K562 (cell line): ENCODE data around the gene CD48. TPM values are rescaled to one million over a fixed set of nuclear protein-coding genes. Genes with fewer than 3 reads are reported as not detected.

Source experiments
- ARNT ChIP-seq, 2 experiments: fragments of 450-650 bp; IDR thresholded peaks; 2 replicates each; pipeline ENCODE4 v1.6.1; 2016; ENCODE audit warnings: mild to moderate bottlenecking in 1 of 2
- BRCA1 ChIP-seq, 2 experiments: fragments of 450-650 bp in 1 of 2; sonication (generic) in 1 of 2; formaldehyde crosslinking in 1 of 2; IDR thresholded peaks; 2 replicates each; pipeline versions ENCODE4 v1.5.0 to v1.6.1; 2017 to 2020; ENCODE audit warnings: mild to moderate bottlenecking in 1 of 2, missing genetic modification reagents in 1 of 2
- C11orf30 ChIP-seq: fragments of 450-650 bp; IDR thresholded peaks from 2 replicates; pipeline ENCODE4 v1.6.1; 2016; ENCODE audit warnings: low read depth, mild to moderate bottlenecking
- CREM ChIP-seq: IDR thresholded peaks from 2 replicates; pipeline ENCODE4 v1.6.1; 2014; ENCODE audit warnings: antibody characterized with exemption, low read depth
- EGR1 ChIP-seq: fragments of 450-650 bp; conservative IDR thresholded peaks from 2 replicates; pipeline ENCODE4 v1.6.1; 2017; ENCODE audit warnings: mild to moderate bottlenecking
- GABPA ChIP-seq: fragments of 200-800 bp; sonication (Bioruptor generic); conservative IDR thresholded peaks from 2 replicates; pipeline ENCODE4 v1.6.1; 2016; ENCODE audit warnings: low read depth, missing genetic modification characterization, missing compliant biosample characterization
- HDAC2 ChIP-seq: fragments of 450-650 bp; IDR thresholded peaks from 2 replicates; pipeline ENCODE4 v1.6.1; 2016; ENCODE audit warnings: mild to moderate bottlenecking
- MEF2D ChIP-seq: conservative IDR thresholded peaks from 2 replicates; pipeline ENCODE4 v1.6.1; 2016; ENCODE audit warnings: low read depth, missing genetic modification characterization, missing compliant biosample characterization
- MTA1 ChIP-seq: fragments of 450-650 bp; IDR thresholded peaks from 2 replicates; pipeline ENCODE4 v1.6.1; 2017; ENCODE audit warnings: borderline replicate concordance
- PHF8 ChIP-seq: fragments of 200-600 bp; sonication (generic); IDR thresholded peaks from 2 replicates; pipeline ENCODE4 v1.6.1; 2012; ENCODE audit warnings: mixed run types, mild to moderate bottlenecking, inconsistent platforms, low read length, moderate library complexity, borderline replicate concordance
- SRSF7 ChIP-seq: fragments of 200-400 bp; formaldehyde crosslinking; optimal IDR thresholded peaks from 2 replicates; pipeline ENCODE3; 2017; ENCODE audit warnings: mild to moderate bottlenecking, low read depth, low read length
- TAF9B ChIP-seq: fragments of 450-650 bp; IDR thresholded peaks from 2 replicates; pipeline ENCODE4 v1.6.1; 2018; ENCODE audit warnings: mild to moderate bottlenecking; ENCODE audit not compliant: partially characterized antibody
- THAP7 ChIP-seq: fragments of 250-450 bp; sonication (Bioruptor Pico); IDR thresholded peaks from 2 replicates; pipeline ENCODE4 v1.5.0; 2021
- polyA plus RNA-seq, 8 experiments: library from polyadenylated mRNA; depleted of rRNA in 4 of 8; stranded (reverse) in 5 of 8; unstranded in 3 of 8; fragments of >200 nt; fragmentation: Nextera tagmentation in 2 of 8; fragmentation: Illumina TruSeq in 1 of 8; extraction: Ambion mirVana in 2 of 8; extraction: Trizol in 1 of 8; gene quantifications; 2 replicates each; pipeline versions ENCODE4 v1.2.1 to v1.2.3, GENCODE V29; 2011 to 2014; ENCODE audit warnings: inconsistent platforms in 1 of 8, missing spikeins in 1 of 8
- total RNA-seq, 7 experiments: library from RNA; depleted of rRNA in 6 of 7; stranded (reverse); fragments of >200 nt in 6 of 7; fragmentation: Illumina TruSeq in 2 of 7; extraction: Trizol in 2 of 7; gene quantifications; 2 replicates each; pipeline versions ENCODE4 v1.2.1 to v1.2.3, GENCODE V29; 2011 to 2021; ENCODE audit warnings: low replicate concordance in 1 of 7
- TF ChIP-seq, protein P1 (sequence below): sonication (generic); formaldehyde crosslinking; IDR thresholded peaks from 2 replicates; pipeline ENCODE4 v1.8.0; 2022; ENCODE audit warnings: mild to moderate bottlenecking, missing genetic modification reagents
- TF ChIP-seq, protein P2 (sequence below): fragments of 450-650 bp; IDR thresholded peaks from 2 replicates; pipeline ENCODE4 v1.6.1; 2016; ENCODE audit warnings: low read depth
- TF ChIP-seq, protein P3 (sequence below): fragments of 250-450 bp; sonication (Bioruptor Pico); IDR thresholded peaks from 2 replicates; pipeline ENCODE4 v1.8.0; 2021; ENCODE audit warnings: moderate library complexity, mild to moderate bottlenecking, inconsistent platforms

The CD48 gene
- total and polyA plus RNA-seq, 9 of the 15 experiments (the other 6 are each of a cell fraction or from before 2014, with no cell fraction given): 0.10 to 0.42 (median 0.29) TPM; not detected in 3

DNA sequence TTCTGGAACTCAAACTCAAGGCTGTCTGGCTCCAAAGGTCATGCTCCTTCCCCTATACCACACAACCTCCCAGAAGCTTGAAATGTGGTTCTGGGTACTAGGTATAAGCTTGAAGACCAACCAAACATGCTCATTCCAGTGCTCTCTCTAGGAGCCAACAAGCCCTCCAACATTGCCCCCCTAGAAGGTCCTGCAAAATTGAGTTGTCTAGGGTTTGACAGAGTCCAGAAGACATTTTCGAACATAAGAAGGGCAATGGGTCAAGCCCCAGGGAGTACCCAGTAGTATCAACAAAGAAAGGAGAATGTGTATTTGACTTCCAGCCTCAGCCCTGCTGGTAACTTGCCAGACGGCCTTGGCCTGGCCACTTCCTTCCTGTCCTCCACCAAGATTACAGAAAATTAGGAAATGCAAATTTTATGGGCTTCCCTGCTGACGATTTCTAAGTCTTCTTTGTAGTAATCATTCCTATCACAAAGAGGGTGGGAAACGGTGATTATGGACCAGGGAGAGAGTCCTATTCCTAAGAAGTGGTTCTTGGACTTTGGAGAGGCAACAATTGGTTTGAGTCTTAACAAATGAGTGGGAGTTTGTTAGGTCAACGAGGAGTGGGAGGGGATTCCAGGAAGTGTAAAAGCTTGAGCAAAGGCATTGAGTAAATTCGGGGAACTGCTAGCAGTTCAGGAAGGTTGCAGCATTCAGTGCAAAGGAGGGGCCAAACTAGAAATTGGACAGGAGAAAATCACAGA lies 46.1 kb downstream of the CD48 start (continued):
- TF ChIP-seq, protein P1, sequence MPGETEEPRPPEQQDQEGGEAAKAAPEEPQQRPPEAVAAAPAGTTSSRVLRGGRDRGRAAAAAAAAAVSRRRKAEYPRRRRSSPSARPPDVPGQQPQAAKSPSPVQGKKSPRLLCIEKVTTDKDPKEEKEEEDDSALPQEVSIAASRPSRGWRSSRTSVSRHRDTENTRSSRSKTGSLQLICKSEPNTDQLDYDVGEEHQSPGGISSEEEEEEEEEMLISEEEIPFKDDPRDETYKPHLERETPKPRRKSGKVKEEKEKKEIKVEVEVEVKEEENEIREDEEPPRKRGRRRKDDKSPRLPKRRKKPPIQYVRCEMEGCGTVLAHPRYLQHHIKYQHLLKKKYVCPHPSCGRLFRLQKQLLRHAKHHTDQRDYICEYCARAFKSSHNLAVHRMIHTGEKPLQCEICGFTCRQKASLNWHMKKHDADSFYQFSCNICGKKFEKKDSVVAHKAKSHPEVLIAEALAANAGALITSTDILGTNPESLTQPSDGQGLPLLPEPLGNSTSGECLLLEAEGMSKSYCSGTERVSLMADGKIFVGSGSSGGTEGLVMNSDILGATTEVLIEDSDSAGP (CRISPR knock-in tag): no peak
- TF ChIP-seq CREM: peak; percentile 58
- TF ChIP-seq BRCA1 (IDR thresholded peaks at IDR 0.05): no peak
- TF ChIP-seq BRCA1 (CRISPR knock-in tag; IDR thresholded peaks at IDR 0.05): no peak
- no peak for TF ChIP-seq MEF2D (tag)
- TF ChIP-seq TAF9B: peak; percentile 42
- TF ChIP-seq ARNT (IDR thresholded peaks at IDR 0.05): peak; percentile 33 to 74; a peak in 2 of 4 replicates
- TF ChIP-seq THAP7 (CRISPR knock-in tag): no peak
- TF ChIP-seq SRSF7: no peak
- peak; percentile 96 for TF ChIP-seq EGR1
- TF ChIP-seq GABPA: peak; percentile 78
- peak; percentile 89 for TF ChIP-seq HDAC2
- TF ChIP-seq, protein P2, sequence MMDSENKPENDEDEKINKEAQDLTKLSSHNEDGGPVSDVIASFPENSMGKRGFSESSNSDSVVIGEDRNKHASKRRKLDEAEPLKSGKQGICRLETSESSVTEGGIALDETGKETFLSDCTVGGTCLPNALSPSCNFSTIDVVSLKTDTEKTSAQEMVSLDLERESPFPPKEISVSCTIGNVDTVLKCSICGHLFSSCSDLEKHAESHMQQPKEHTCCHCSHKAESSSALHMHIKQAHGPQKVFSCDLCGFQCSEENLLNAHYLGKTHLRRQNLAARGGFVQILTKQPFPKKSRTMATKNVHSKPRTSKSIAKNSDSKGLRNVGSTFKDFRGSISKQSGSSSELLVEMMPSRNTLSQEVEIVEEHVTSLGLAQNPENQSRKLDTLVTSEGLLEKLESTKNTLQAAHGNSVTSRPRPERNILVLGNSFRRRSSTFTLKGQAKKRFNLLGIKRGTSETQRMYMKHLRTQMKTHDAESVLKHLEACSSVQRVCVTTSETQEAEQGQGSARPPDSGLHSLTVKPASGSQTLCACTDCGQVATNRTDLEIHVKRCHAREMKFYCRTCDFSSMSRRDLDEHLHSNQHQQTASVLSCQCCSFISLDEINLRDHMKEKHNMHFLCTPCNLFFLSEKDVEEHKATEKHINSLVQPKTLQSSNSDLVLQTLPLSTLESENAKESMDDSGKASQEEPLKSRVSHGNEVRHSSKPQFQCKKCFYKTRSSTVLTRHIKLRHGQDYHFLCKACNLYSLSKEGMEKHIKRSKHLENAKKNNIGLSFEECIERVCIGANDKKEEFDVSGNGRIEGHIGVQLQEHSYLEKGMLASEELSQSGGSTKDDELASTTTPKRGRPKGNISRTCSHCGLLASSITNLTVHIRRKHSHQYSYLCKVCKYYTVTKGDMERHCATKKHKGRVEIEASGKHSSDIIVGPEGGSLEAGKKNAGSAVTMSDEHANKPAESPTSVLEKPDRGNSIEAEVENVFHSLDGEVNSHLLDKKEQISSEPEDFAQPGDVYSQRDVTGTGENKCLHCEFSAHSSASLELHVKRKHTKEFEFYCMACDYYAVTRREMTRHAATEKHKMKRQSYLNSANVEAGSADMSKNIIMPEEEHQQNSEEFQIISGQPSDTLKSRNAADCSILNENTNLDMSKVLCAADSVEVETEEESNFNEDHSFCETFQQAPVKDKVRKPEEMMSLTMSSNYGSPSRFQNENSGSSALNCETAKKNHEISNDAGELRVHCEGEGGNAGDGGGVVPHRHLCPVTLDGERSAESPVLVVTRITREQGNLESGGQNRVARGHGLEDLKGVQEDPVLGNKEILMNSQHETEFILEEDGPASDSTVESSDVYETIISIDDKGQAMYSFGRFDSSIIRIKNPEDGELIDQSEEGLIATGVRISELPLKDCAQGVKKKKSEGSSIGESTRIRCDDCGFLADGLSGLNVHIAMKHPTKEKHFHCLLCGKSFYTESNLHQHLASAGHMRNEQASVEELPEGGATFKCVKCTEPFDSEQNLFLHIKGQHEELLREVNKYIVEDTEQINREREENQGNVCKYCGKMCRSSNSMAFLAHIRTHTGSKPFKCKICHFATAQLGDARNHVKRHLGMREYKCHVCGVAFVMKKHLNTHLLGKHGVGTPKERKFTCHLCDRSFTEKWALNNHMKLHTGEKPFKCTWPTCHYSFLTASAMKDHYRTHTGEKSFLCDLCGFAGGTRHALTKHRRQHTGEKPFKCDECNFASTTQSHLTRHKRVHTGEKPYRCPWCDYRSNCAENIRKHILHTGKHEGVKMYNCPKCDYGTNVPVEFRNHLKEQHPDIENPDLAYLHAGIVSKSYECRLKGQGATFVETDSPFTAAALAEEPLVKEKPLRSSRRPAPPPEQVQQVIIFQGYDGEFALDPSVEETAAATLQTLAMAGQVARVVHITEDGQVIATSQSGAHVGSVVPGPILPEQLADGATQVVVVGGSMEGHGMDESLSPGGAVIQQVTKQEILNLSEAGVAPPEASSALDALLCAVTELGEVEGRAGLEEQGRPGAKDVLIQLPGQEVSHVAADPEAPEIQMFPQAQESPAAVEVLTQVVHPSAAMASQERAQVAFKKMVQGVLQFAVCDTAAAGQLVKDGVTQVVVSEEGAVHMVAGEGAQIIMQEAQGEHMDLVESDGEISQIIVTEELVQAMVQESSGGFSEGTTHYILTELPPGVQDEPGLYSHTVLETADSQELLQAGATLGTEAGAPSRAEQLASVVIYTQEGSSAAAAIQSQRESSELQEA: no peak
- TF ChIP-seq, protein P3, sequence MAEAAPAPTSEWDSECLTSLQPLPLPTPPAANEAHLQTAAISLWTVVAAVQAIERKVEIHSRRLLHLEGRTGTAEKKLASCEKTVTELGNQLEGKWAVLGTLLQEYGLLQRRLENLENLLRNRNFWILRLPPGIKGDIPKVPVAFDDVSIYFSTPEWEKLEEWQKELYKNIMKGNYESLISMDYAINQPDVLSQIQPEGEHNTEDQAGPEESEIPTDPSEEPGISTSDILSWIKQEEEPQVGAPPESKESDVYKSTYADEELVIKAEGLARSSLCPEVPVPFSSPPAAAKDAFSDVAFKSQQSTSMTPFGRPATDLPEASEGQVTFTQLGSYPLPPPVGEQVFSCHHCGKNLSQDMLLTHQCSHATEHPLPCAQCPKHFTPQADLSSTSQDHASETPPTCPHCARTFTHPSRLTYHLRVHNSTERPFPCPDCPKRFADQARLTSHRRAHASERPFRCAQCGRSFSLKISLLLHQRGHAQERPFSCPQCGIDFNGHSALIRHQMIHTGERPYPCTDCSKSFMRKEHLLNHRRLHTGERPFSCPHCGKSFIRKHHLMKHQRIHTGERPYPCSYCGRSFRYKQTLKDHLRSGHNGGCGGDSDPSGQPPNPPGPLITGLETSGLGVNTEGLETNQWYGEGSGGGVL (CRISPR knock-in tag): no peak
- no peak; the same call in 1 of the 2 replicates for TF ChIP-seq PHF8
- no peak for TF ChIP-seq C11orf30
- TF ChIP-seq MTA1: no peak
